ENCODE measurements around the gene F2R. TPM values are rescaled to one million over a fixed set of nuclear protein-coding genes. Genes with fewer than 3 reads are reported as not detected.

The F2R gene
- total and polyA plus RNA-seq, 2 of the 8 experiments (the other 6 are each of a cell fraction or from before 2014, with no cell fraction given) = 23.8 to 29.1 TPM

GRCh38 chr5:76728965-76729364 is 13.0 kb downstream of the F2R start:
- Histone ChIP-seq H4K5ac (ENCODE audit: insufficient read length, low read depth, low read length) (no peak overlapping the region), H3K9ac (replicated peaks in 1 of 4; ENCODE audit: extremely low read depth in 1 of 4, low read depth in 3 of 4, low read length in 3 of 4) (no peak overlapping the region), H3K79me2 (ENCODE audit: control insufficient read depth in 1 of 2, insufficient read depth in 2 of 2, low read length in 2 of 2) (peaks cover 0 to 17% of the 10 kb centered on the region in 2 experiments; a peak in 2 of 4 replicates), H4K8ac (ENCODE audit: extremely low read depth, insufficient read depth, low read length) (no peak overlapping the region), H2AFZ (ENCODE audit: low read length) (no peak overlapping the region), H2BK15ac (ENCODE audit: low read length) (no peak overlapping the region), H2BK5ac (ENCODE audit: low read depth, low read length) (no peak overlapping the region), H3K36me3 (ENCODE audit: control insufficient read depth in 2 of 4, insufficient read depth in 4 of 4, low read length in 3 of 4) (peaks cover 0 to 19% (median 12%) of the 10 kb centered on the region in 4 experiments; a peak in 6 of 8 replicates), H4K91ac (replicated peaks; ENCODE audit: insufficient read length, low read length) (no peak overlapping the region), H3K14ac (ENCODE audit: insufficient read length) (no peak overlapping the region), H2AK5ac (ENCODE audit: low read depth, low read length) (no peak overlapping the region), H2BK120ac (replicated peaks; ENCODE audit: low read depth, low read length) (no peak overlapping the region), H3K4me3 (ENCODE audit: extremely low read depth in 1 of 4, insufficient read depth in 2 of 4, low read depth in 3 of 4, low read length in 4 of 4) (no peak overlapping the region), H4K20me1 (replicated peaks in 1 of 2; ENCODE audit: control insufficient read depth in 1 of 2, insufficient read depth in 2 of 2, low read length in 2 of 2) (peaks cover 4 to 7% of the 10 kb centered on the region in 2 experiments), H3K4ac (replicated peaks; ENCODE audit: insufficient read length, low read depth, low read length) (no peak overlapping the region), H3K9me3 (ENCODE audit: insufficient read depth in 2 of 2, low read depth in 1 of 2, low read length in 1 of 2) (peaks cover 12% of the 10 kb centered on the region in 2 experiments), H2BK12ac (ENCODE audit: low read depth, low read length) (no peak overlapping the region), H3K23me2 (ENCODE audit: low read depth, low read length) (no peaks in the 10 kb centered on the region), H3K27ac (ENCODE audit: low read depth, low read length) (no peak overlapping the region), H3K4me1 (replicated peaks in 1 of 4; ENCODE audit: control insufficient read depth in 3 of 4, insufficient read depth in 4 of 4, low read length in 3 of 4) (no peaks in the 10 kb centered on the region), H3K23ac (ENCODE audit: insufficient read length) (no peak overlapping the region), H2BK20ac (ENCODE audit: low read length) (no peak overlapping the region), H3K4me2 (ENCODE audit: insufficient read depth in 1 of 2, low read depth in 2 of 2, low read length in 2 of 2) (no peak overlapping the region), H3K18ac (ENCODE audit: extremely low read depth, low read length) (no peak overlapping the region), H3K79me1 (ENCODE audit: low read depth, low read length) (no peaks in the 10 kb centered on the region), H3K56ac (replicated peaks; ENCODE audit: insufficient read length, low read depth, low read length) (no peak overlapping the region), H3K27me3 (replicated peaks in 1 of 4; ENCODE audit: control insufficient read depth in 3 of 4, extremely low read depth in 1 of 4, insufficient read depth in 3 of 4, low read length in 3 of 4) (no peaks in the 10 kb centered on the region)
- ChIA-PET CTCF (ENCODE audit: partially characterized antibody) (interaction anchor here (1.0 kb wide), 1 partner anchor 14 kb away, joined by 4 read pairs; no protein-coding TSS in a partner anchor), POLR2A (ENCODE audit: partially characterized antibody) (no interaction called here)
- WGBS, 2 experiments (ENCODE audit: extremely low coverage in 1 of 2, insufficient coverage in 1 of 2, insufficient read length in 1 of 2, insufficient replicate concordance in 2 of 2, low coverage in 1 of 2, low lambda C conversion rate in 2 of 2, missing lambda C conversion rate in 1 of 2) = 96% methylated on average over 4 of the region's 4 CpGs; no CpG with 5 or more reads in 1 of the 2 experiments
- FAIRE-seq (no peak), DNase-seq (ENCODE audit: low read depth in 1 of 2, low spot score in 2 of 2) (no peak)
- TF ChIP-seq KDM4A (IDR thresholded peaks at IDR 0.05; ENCODE audit: low read depth, low read length, severe bottlenecking) (no peak), CHD2 (IDR thresholded peaks at IDR 0.05; ENCODE audit: low read length) (no peak), BCL11A (IDR thresholded peaks at IDR 0.05; ENCODE audit: low read depth in 2 of 2, low read length in 2 of 2) (no peak), TBP (IDR thresholded peaks at IDR 0.05; ENCODE audit: low read depth, low read length) (no peak), MAFK (IDR thresholded peaks at IDR 0.05; ENCODE audit: low read depth, low read length) (no peak), TCF12 (IDR thresholded peaks at IDR 0.05; ENCODE audit: low read depth, low read length) (no peak), HDAC6 (IDR thresholded peaks at IDR 0.05; ENCODE audit: low read depth, low read length) (no peak)
- TF ChIP-seq, protein P1, sequence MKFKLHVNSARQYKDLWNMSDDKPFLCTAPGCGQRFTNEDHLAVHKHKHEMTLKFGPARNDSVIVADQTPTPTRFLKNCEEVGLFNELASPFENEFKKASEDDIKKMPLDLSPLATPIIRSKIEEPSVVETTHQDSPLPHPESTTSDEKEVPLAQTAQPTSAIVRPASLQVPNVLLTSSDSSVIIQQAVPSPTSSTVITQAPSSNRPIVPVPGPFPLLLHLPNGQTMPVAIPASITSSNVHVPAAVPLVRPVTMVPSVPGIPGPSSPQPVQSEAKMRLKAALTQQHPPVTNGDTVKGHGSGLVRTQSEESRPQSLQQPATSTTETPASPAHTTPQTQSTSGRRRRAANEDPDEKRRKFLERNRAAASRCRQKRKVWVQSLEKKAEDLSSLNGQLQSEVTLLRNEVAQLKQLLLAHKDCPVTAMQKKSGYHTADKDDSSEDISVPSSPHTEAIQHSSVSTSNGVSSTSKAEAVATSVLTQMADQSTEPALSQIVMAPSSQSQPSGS (IDR thresholded peaks at IDR 0.05; ENCODE audit: low read length) = no peak

All from H1 (cell line).